NCI-H82 treated with DMSO at 0.1 percent for 48 hours (cell line): ENCODE measurements around the gene SLC39A11.
A peak's percentile ranks its signal among the peaks of the same experiment; 100 is the strongest.

Experiments used
- DNase-seq: peaks from one replicate; lab custom pipeline; 2025; ENCODE audit not compliant: unreplicated experiment; lab: John Stamatoyannopoulos, UW

Gene SLC39A11

DNA sequence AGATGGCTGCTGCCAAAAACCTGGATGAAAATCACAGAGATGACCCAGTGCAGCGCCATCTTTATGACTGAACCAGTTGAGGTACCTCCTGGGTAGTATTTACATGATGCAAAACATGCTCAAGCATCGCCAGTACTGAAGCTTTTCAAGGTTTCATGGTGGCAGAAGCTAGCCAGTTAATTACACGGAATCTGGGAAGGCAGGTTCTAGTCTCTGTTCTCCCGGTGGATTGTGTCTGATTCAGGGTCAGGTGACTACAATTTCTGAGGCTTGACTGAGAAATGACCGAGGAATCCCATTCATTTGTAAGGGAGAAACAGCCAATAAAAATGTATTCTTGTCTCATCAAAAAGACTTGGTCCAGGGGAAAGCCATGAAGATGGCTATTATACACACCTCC lies 209.1 kb downstream of the SLC39A11 start:
- no peak for DNase-seq

DNA sequence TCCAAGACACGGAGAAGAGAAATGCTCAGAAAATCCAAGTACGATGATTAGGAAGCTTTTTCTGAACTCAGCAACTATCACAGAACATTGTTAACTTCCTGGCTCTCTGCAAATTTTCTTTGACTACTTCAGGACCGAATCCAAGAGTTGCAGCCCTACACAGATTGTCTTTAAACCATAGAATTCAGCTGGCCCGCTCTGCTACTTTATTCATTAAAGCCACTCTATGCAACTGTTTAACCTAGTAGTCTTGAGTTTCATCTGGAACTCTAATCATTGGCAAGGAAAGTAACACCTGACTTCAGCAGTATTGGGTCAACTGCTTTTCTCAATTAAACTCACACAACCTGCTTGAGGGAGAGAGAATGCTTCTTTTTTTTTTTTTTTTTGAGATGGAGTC lies 210.1 kb downstream of the SLC39A11 start:
- DNase-seq: no peak

DNA sequence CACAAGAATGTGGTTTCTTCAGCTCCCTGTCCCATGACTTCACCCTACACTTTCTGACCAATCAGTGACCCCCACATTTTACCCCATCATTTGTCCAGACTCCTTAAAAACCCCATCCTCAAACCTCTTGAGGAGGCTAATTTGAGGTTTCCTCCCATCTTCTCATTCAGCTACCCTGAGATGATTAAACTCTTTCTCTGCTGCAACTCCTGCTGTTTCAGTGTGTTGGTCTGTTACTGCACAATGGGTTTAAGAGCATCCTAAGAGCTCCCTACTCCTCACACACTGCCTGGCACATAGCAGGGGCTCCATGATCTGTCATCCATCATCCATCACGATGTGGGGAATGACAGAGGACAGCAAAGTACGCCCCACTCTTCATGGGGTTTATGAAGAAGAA lies 212.6 kb downstream of the SLC39A11 start:
- no peak for DNase-seq

DNA sequence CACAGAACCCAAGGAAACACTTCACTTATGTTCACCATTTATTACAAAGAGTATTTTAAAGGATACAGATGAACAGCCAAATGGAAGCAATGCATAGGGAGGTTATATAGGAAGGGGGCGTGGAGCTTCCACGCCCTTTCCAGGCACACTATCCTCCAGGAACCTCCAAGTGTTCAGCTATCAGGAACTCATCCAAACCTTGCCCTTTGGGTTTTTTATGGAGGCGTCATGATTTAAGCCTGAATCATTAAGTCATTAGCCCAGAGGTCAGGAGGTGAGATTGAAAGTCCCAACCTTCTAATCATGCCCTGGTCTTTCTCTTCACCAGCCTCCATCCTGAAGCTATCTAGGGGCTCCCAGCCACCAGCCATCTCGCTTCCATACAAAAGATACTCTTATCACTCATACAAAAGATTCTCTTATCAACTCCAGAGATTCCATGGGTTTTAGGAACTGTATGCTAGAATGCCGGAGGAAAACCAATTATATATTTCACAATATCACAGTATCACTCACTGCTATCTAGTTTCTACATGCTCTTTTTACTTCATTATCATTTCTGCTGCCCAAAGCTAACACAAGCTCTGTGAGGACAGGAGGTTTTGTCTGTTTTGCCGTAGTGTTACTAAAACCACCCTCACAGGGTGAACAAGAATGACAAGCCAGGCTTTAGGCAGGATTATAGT lies 213.4 kb downstream of the SLC39A11 start:
- DNase-seq: no peak

DNA sequence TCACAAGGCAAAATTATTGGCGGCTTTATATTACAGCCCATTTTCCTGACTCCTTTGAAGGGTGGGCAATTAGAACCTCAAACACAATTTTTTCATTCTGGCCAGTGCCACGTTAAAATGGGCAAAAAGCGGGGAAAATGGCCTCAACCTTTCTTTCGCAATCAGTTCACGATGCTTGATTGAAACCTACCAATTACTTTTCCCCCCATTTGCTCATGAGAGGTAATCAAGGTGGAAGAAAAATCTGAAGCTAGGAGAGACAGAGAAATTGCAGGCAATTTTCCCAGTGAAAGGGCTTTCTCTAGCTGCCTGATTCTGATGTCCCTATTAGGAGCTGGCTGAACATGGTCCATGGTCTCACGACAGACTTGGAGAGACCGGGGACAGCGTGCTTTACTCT lies 215.1 kb downstream of the SLC39A11 start:
- no peak for DNase-seq

GRCh38 chr17:72876413-72876812 lies 216.1 kb downstream of the SLC39A11 start:
- DNase-seq: no peak

DNA sequence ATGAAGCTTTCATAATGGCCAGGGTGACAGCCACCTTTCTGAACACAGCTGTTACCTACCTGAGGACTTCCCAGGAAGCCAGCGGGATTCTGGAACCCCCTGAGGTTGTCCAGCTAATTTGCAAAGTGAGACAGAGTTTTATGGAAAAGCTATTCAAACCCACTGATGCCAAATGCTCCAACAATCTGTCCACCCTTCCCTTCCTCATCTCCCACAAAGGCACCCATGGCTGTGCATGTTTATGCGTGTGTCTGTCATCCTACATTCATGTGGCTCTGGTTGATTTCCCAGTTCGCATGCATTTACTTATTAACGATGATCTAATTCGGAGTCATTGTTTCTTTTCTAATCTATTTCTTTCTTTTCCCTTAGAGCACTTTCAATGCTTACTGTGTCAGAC lies 217.1 kb downstream of the SLC39A11 start:
- no peak for DNase-seq

DNA sequence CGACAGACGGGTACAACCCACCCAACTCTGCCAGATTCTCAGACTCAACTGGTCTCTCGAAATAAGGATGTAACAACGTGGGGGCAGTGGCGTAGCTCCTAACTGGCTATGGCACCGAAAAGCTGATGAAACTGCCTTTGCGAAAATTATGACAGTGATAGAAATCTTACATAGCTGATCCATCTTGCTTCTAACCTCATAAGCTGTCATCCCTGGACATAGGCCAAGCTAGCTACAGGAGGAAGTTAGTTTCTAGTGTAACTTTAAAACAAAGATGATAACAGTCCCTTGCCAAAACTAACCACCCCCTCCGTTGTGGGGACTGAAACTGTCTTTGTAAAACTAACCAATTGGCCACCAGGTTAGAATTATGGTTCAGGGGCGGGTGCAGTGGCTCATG lies 220.1 kb downstream of the SLC39A11 start:
- DNase-seq: no peak

DNA sequence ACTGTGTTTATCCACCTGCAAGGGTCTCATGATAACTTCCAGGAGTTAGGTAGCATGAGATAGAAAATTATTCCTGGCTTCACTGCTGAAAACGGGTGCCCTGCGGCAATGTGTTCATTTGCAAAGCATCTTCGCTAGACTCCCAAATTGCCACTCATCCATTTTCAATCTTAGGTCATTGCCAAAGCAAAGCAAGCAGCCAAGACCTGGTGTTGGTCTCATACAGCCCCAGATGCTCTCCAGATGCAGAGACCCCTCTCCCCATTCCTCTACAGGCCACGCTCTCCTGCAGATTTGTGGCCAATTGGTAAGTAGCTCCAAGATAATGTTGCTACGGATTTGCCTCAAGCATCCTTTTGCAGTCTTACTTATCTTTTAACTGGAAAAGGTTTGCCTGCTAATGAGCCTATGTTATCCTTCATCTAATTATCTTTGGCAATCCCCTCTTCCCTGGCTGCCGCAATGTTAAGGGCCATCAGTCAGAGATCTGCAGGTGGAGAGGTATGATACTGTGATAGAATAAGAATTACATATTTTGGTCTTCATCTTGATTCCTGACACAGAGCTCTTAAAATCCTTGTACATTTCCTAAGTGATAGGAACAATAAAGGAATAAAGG lies 222.0 kb downstream of the SLC39A11 start:
- peak; percentile 59 for DNase-seq

- DNase-seq: no peak
Observed at GRCh38 chr17:72869630-72870029, 222.9 kb downstream of the SLC39A11 start.

DNA sequence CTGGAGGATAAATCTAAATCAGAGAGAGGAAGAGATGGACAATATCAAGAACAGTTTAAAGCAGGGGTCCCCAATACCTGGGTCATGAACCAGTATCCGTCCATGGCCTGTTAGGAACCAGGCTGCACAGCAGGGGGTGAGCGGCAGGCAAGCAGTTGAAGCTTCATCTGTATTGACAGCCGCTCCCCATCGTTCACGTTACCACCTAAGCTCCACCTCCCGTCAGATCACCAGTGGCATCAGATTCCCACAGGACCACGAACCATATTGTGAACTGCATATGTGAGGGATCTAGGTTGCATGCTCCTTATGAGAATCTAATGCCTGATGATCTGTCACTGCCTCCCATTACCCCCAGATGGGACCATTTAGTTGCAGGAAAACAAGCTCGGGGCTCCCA lies 226.5 kb downstream of the SLC39A11 start:
- no peak for DNase-seq

GRCh38 chr17:72863526-72864211 lies 228.8 kb downstream of the SLC39A11 start:
- peak; percentile 53 for DNase-seq

DNA sequence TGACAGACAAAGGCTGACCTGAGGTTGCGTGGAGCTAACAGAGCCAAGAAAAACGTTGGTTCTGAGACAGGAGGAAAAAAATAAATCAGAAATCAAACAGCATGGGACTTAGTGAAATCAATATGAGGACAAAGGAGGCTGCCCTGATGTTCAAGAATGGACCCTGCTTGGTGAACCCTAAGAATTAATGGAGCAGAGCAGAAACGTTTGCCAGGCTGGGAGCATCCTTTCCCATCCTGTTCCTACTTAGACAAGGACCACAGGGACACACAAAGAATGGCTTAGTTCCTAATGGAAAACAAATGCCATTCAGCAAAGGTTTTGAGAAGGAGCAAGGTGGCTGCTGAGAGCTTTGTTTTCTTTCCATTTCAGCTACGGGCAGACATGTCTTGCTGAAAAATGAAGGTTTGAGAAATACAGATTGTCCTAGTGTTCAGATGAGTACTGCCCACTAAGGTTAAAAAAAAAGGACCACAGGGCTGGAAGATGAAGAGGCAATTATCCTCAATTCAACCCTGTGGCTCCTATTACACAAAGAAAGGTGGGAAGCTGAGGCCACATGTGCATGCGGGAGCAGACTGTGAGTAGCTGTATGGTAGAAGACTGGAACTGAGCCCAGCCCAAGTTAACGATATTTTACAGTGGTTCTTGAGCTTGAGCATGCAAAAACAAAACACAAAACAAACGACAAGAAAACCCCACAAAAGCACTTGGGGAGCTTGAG lies 230.1 kb downstream of the SLC39A11 start:
- DNase-seq: no peak

GRCh38 chr17:72861811-72862210 lies 230.7 kb downstream of the SLC39A11 start:
- DNase-seq: no peak

DNA sequence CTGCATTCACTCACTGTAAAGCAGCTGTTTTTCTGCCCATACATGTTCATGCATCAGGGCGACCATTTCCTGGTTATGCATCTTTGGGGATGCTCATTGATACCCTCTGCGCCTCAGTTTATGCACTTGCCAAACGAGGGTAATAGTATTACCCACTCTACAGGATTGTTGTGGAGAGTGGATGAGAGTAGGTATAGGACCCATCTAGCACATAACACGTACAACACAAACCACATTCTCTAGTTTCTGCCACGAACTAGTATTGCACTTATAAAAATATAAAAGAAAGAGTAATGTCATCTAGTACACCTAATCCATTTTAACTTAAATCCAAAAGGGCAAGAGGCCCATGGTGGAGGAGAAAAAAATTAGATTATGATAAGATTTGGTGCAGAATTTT lies 231.7 kb downstream of the SLC39A11 start:
- DNase-seq: no peak

DNA sequence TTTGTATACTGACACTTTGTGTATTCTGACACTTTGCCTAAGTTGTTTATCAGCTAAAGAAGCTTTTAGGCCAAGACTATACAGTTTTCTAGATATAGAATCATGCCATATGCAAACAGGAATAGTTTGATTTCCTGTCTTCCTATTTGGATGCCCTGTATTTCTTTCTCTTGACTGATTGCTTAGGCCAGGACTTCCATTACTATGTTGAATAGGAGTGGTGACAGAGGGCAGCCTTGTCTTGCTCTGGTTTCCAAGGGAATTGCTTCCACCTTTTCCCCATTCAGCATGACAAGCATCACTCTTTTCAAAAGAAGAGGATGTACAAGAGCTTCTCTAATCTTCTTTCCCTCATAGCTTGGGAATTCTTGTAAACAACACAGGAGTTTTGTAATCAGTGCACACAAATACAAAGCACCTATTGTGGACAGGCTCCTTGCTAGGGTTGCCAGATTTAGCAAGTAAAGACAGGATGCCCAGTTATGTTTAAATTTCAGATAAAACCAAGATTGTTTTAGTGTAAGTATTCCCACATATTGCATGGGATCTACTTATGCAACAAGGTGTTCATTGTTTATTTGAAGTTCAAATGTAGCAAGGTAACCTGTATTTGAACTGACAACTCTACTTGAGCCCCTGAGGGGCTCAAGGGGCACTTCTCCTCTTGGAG lies 233.5 kb downstream of the SLC39A11 start:
- no peak for DNase-seq

DNA sequence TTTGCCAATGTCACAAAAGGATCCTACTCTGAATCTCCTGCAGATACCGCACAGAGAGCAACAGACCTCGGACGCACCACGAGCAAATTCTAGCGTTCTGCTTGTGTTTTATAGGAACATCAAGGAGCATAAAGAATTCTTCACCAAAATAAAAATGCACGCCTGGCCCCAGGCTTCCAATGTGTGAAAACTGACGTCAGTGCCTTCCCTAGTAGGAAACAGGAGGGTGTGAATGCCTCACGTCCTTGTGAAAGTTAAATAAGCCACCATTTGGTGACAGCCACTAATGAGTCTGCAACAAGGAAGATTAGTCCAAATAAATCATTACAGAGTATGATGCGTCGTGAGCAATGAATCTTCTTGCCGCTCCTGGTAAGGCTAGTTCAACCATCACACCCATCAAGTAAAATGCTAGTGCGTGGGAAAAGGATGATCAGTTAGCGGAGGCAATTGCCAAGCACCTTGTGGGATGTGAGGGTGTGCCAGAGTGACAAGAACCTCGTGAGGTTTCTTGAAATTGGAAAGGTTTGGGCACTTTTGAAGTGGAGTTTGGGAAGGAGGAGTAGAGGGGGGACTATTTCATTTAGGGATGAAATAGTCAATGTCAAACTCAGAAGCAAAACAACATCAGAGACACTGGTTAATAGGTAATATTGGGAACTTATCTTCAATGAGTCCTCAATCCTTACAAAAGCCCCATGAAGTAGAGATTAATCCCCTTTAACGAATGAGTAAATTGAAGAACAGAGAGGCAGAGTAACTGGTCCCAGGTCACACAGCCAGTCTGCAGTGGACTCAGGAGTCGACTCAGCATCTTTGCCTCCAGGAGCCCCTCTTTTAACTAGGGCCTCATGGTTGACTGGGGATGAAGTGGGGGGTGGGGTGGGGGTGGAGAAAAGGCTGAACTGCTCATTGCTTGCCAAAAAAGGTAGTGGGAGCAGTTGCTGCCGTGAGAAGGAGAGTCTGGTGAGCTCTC lies 238.8 kb downstream of the SLC39A11 start:
- DNase-seq: no peak

DNA sequence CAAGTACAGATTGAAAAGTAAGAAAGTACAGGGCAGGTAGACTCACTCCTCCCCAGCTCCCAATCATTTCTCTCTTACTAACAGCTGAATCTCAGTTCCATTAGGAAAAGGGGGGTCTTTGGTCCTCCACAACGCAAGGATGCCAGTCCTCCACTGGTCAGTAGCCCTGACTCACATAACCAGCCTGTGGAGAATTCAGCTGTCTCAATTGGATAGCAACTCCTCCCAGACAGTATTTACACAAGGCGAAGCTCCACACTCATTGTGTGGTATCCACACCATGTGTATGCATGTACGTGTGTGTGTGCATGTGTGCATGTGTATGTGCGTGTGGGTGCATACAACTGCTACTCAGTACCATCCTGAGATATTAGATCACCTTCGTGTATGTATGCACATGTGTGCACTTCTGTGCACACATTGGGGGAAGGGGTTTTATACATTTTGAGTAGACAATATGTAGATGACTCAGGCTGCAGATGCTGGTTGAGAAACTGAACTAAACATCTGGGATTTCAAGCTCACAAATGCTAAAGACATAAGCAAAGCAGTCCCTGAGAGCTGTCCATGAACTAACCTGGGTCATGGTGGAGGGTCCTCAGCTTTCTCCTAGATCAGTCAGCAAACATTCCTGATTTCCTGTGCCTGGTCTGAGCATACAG lies 240.1 kb downstream of the SLC39A11 start:
- DNase-seq: no peak

DNA sequence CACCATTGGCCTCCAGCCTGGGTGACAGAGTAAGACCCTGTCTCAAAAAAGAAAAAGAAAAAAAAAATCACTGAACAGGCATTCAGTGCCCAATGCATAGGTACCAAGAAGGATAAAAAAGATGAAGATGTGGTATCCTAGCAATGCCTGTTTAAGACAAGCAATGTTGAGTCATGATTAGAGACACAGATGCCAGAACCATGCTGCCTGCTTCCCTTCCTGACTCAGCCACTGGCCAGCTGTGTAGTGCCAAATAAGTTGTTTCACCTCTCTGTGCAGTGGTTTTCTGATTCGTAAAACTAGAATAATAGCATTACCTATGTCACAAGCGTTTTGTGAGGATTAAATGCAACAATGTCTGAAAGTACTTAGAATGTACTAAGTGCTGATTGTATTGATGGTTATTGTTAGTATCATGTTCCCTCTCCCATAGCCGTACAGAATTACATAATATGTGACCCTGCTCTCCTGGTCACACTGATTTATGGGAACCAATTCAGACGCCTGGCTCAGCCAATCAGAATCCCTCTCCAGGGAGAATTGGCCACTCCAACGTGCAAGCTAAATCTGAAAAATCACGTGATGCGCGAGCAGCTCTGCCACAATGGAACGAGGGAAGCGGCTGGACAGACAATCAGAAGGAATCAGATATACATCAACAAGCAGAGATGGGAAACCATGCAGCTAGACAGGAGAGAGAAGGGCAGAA lies 241.9 kb downstream of the SLC39A11 start:
- DNase-seq: no peak
